HL-60 (cell line): Measurements from ENCODE around the gene PTPA.

Source experiments
- CTCF ChIP-seq: IDR thresholded peaks from one replicate; pipeline ENCODE4 v1.5.1; 2011; ENCODE audit warnings: low read length, control low read depth, inconsistent platforms; ENCODE audit not compliant: insufficient read depth
- POLR2AphosphoS5 ChIP-seq: IDR thresholded peaks from 2 replicates; pipeline ENCODE4 v1.6.1; 2012; ENCODE audit warnings: low read depth

GRCh38 chr9:129109537-129109903 lies 1.7 kb upstream of the PTPA start:
- TF ChIP-seq CTCF (no peak), POLR2AphosphoS5 (no peak)
